GM18951 (cell line): ENCODE data around the gene RALGAPA1.
"Not testable (repeated sequence)": the region's sequence is repeated elsewhere in the genome, so short reads cannot be mapped to it uniquely, and the experiment has no call there.

ENCODE experiments used
- POLR2A ChIP-seq: IDR thresholded peaks from 4 replicates; pipeline ENCODE4 v1.6.1; 2011; ENCODE audit warnings: mild to moderate bottlenecking; ENCODE audit not compliant: insufficient read length, insufficient read depth; ENCODE audit errors: extremely low read depth
- in situ Hi-C: fragments of 300-500 bp; cut with MboI; formaldehyde crosslinking; loops from one replicate; pipeline ENCODE4 v1.12.0; 2022; ENCODE audit warnings: low sequenced_read_pairs, mixed read lengths, inconsistent platforms; ENCODE audit not compliant: unreplicated experiment

The RALGAPA1 gene

DNA sequence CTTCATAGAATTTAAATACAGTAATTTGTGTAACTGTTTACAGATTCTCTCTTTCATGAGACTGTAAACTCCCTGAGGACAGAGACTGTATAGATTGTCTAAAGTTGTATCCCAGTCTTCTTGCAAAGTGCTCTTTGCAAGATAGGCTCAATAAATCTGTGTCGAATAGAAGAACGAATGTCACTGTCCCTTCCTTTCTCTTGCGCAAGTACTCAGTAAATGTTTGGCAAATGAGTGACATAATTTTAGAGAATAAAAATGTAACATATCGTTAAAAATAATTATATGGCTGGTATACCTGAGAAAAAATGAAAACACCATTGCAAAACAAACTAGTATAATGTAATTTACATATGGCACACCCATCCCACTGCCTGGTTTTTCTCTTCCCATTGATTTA lies 1.9 kb upstream of the RALGAPA1 start:
- in situ Hi-C loops: no loop called here
- TF ChIP-seq POLR2A: no peak

DNA sequence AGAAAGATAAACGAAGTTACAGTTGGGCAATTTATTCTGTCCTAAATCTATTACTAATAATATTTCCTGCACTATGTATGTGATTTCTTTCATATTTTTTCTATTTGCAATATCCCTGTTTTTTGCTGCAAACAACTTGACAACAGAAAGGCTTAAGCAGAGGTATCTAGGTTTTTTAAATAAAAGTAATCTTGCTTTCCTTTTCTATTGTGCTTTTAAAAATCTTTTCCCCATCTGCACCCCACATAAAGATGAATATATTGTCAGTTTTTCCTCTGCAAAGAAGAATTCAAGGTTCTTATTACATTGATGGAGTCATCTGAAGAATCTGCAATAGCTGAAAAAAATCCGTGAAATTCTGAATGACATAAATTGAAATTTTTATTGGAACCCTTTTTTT lies 502 bp upstream of the RALGAPA1 start:
- in situ Hi-C loops: no loop called here
- TF ChIP-seq POLR2A: no peak

DNA sequence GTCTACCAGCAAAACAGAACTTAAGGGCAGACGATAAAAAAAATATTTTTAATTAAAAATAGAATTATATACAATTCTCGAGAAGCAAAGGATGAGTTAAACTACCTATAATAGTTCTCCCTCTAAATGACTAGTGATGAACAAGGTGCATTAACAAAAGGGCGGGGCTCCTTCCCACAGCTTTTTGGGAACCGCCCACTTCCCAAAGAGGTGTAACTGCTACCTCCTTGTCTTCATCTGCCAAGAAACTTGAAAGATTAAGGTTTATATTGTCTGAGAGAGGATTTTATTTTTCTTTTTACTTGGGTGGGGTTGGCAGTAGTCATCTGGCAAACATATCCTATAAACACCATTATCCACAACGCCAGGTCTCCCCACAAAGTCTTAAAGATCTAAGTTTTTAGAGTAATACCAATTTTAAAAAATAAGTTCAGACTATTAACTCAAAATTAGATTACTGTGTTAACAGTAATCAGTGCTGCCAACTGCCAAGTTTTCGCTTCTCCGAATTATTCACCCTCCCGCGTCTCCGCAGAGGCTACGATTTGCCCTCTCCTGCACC lies 938 bp downstream of the RALGAPA1 start:
- no peak for TF ChIP-seq POLR2A
- in situ Hi-C loops: no loop called here

DNA sequence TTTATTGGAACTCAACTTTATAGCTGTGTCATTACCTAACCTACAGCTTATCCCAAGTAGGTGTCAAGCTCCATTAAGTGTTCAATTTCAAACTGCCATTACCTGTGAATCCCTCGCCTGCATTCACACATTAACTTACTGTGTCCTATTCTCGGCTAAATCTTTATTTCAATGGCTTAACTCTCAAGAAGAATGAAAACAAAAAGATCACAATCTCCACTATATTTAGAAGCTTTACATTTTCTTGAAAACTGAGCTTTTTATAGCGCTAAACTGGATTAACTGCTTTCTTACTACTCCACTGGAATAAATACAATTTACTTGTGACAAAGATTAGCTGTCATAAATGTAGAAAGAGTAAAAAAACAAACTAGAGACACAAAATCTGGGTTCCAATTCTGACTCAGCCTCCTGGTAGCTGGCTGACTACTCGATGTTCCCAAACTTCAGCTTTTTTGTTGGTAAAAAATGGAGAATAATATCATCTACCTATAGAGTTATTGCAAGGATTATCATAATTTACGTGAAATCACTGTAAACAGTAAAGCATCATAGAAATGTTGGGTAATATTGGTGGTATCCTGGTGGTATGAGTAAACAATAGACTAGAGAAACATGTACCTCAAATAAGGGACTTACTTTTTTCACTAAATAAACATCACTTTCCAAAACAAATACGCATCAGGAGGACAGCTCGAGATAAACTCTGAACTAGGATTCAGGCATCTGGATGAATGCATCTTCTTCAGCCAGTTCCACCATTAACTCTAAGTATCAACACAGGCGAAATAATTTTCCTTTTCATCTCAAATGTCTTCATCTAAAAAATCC lies 1.7 kb downstream of the RALGAPA1 start:
- TF ChIP-seq POLR2A: no peak
- in situ Hi-C loops: no loop called here

DNA sequence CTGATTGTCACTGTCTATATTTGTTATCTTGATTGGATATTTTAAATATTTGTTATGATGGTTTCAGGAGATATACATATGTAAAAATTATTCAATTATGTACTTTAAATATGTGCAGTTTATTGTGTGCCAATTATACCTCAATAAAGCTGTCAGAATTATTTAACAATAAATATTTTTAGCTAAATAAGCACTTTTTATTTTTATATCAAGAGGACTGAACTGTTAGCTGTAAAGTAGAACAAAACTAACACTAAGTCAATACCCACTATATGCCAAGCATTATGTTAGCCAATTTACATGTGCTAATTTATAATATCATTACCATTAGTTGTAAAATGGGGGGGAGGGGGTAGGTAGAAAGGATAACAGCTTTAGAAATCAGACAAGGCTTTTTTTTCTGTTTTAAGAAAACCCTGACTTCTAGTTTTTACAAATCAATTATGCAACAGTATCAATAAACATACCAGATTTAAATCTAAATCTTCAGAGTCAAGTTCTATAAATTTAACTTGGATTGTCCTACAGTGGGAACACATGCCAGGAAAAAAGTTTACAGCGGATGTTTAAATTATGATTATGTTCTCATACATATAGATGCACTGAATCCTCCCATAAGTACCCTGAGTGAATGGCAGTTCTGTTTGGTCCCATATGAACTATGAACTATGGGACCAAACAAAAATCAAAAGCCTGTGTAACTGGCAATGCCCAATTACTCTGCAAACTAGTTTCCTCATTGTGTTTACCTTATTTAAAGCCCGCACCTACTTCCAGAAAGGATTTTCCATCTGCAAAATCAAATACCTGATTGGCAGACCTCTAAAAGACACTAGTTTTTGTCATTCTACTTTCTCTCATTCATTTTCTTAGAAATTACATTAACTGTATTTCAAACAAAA lies 2.8 kb downstream of the RALGAPA1 start:
- in situ Hi-C loops: no loop called here
- no peak for TF ChIP-seq POLR2A

DNA sequence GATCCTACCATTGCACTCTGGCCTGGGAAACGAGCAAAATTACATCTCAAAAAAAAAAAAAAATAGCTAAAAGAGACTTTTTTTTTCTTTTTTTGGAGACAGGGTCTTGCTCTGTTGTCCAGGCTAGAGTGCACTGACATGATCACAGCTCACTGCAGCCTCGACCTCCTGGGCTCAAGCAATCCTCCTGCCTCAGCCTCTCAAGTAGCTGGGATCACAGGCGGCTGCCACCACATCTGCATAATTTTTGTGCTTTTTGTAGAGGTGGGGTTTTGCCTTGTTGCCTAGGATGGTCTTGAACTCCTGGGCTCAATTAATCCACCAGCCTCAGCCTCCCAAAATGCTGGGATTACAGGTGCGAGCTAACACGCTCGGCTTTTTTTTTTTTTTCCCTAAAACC lies 11.3 kb downstream of the RALGAPA1 start:
- TF ChIP-seq POLR2A: no peak
- in situ Hi-C loops: no loop called here

DNA sequence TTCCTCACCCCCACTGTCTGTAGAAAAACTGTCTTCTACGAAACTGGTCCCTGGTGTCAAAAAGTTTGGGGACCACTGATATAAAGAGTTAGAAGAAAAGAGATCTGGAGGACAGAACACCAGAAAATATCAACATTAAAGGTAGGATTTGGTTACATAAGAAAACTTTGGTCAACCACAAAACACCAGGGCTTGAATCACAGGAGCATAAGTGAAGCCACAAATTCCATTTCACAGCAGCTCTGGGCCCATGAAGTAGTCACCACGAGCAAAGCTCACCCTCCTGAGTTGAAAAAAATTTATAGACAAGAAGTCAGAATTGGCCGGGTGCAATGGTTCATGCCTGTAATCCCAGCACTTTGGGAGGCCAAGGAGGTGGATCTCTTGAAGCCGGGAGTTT lies 19.4 kb downstream of the RALGAPA1 start:
- in situ Hi-C loops: no loop called here
- TF ChIP-seq POLR2A: no peak

DNA sequence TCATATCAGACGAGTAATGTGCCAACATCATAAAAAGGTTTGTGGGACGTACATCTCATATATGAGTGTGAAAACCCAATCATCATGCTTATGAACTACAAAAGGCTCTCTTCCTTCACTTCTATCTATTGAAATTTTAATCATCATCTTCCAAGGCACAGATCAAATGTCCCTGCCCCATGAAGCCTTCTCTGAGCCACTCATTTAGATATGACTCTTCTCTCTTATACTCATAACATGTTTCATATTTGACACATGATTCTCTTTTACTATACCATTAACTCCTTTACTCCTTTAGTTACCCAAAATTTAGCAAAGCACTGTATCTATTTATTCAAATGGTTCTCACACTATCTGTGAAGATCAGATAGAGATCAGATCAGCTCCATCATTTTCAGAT lies 22.2 kb downstream of the RALGAPA1 start:
- TF ChIP-seq POLR2A: no peak
- in situ Hi-C loops: no loop called here

DNA sequence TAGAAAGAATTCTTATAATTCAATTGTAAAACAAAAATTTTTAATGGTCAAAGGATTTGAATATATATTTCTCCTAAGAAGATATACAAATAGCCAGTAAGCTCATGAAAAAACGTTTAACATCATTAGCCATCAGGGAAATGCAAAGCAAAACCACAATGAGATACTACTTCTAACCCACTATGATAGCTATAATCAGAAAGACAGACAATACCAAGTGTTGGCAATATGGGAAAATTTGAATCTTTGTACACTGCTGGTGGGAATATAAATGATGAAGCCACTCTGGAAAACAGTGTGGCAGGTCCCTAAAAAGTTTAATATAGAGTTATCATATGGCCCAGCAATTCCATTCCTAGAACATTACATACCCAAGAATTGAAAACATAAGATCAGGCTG lies 25.4 kb downstream of the RALGAPA1 start:
- in situ Hi-C loops: no loop called here

DNA sequence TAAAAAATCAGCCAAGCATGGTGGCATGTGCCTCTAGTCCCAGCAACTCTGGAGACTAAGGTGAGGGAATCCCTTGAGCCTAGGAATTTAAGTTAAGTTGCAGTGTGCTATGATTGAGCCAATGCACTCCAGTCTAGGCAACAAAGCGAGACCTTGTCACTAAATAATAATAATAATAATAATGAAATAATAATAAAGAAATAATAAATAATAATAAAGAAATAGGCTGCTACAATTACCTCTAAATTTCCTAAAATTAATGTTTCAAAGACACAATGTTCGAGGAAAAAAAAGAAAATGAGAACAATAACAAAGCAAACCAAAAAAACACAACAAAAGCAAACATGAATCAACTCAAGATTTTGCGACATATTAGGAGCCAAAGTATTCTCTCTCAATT lies 29.7 kb downstream of the RALGAPA1 start:
- no peak for TF ChIP-seq POLR2A
- in situ Hi-C loops: no loop called here

More for the DNA sequence above, 25.4 kb downstream of the RALGAPA1 start:
- TF ChIP-seq POLR2A: no peak

DNA sequence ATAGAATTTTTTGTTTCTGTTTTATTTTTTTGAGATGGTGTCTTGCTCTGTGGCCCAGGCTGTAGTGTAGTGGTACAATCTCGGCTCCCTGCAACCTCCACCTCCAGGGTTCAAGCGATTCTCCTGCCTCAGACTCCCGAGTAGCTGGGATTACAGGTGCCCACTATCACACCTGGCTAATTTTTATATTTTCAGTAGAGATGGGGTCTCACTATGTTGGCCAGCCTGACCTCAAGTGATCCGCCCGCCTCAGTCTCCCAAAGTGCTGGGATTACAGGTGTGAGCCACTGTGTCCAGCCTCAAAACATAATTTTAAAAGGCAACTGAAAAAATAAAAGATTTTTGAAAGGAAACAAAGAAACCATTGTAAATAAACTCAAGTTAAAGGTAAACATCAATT lies 31.5 kb downstream of the RALGAPA1 start:
- in situ Hi-C loops: not testable (repeated sequence)

DNA sequence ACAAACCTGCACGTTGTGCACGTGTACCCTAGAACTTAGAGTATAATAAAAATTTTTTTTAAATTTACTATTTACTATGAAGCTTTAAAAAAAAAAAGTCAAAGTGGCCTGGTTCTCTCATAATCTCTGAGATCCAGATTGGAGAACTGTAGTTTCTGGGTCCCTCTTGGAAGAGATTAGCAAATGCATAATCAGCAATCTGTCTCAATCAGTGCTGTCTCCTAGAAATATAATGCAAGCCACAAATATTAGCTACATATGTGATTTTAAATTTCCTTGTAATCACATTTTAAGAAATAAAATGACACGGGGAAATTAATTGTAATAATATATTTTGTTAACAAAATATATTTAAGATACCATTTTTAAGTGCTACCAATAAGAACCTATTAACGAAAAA lies 32.3 kb downstream of the RALGAPA1 start:
- no peak for TF ChIP-seq POLR2A
- in situ Hi-C loops: no loop called here

DNA sequence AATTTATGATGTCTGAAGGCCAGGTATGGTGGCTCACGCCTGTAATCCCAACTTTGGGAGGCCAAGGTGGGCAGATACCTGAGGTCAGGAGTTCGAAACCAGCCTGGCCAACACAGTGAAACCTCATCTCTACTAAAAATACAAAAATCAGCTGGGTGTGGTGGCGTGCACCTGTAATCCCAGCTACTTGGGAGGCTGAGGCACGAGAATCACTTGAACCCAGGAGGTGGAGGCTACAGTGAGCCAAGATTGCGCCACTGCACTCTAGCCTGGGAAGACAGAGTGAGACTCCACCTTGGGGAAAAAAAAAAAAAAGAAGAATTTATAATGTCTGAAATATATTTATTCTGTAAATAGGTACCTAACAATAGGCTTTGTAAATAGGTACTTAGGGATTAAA lies 33.0 kb downstream of the RALGAPA1 start:
- in situ Hi-C loops: not testable (repeated sequence)

DNA sequence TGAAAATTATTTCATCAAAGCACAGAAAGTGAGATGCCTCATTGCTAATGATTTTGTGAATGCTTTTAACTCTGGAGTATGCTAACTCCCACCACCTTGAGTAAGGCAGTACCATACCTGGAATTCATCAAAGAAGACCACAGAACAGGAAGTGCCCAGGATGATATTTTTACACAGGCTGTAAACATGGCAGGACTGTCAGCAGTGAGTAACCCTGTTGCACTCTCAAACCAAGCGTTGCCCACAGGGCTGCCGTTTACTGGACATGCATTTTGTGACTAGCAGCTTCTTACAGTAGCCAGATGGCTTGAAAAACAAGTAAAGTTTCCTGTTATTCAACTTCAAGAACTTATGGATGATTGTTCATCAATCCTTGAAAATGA lies 42.4 kb downstream of the RALGAPA1 start:
- no peak for TF ChIP-seq POLR2A
- in situ Hi-C loops: no loop called here
